SIG-M5 (cell line): ENCODE measurements around the gene THUMPD2.

Experiments used
- DNase-seq: peaks from one replicate; lab custom pipeline; 2025; lab: John Stamatoyannopoulos, UW

The THUMPD2 gene

DNA sequence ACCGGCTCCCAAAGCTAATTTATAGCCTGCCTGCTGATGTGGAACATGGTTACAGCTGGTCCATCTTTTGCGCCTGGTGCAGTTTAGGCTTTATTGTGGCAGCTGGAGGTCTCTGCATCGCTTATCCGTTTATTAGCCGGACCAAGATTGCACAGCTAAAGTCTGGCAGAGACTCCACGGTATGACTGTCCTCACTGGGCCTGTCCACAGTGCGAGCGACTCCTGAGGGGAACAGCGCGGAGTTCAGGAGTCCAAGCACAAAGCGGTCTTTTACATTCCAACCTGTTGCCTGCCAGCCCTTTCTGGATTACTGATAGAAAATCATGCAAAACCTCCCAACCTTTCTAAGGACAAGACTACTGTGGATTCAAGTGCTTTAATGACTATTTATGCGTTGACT, 62.0 kb downstream of the THUMPD2 start:
- DNase-seq, result no peak

- DNase-seq, result no peak
These were observed 63.2 kb downstream of the THUMPD2 start for GRCh38 chr2:39715822-39716221.

DNA sequence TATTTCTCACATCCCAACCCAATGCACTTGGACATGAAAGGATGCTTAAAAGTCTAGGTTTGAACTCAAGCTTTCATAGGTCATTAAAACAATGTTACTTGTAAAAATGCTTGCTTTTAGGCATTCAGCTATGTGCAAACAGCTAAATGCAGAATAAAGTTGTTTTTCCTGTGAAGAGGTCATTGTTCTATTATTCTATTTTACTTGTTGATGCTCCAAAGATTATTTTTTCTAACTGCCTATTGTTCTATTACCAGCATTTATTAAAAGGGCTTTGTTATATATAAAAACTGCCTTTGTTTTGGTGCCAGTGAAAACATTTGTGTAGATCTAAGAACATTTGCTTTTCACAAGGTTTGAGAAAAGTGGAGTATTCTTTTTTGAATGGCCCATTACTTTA, 64.0 kb downstream of the THUMPD2 start:
- DNase-seq, result no peak

DNA sequence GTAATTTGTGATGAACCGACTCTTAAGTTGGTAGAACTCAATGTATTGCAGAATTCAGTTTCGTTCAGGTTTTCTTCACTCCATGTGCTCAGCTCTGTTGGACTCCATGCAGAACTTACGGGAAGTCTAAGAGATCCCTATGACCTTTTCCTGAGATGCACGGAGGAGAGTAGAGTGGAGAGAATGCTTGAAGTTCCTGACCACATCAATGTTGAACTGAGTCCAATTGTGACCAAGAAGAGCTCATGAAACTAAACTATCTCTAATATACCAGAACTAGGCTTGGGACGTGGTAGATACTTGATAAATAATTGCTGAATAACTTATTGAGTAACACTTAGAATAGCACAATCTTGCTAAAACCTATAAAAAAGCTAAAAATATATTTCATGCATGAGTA, 66.1 kb downstream of the THUMPD2 start:
- DNase-seq, result no peak

DNA sequence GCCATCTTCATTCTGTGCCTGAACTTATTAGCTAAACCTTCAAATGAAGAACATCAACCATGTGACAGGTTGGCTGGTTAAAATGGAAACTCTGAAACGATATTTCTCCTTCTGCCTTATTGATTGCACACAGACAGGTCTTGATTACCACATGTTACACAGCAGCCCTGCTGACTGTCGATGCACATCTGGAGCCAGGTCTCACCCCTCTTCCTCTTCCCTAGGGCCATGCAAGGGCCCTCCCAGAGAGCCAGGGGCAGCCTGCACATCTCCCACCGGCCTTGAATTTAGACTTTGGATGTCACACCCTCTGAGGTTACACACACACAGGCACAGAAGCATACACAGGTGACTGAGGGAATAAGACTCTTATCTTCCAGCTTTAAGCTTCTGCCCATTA, 68.3 kb downstream of the THUMPD2 start:
- DNase-seq, result no peak

DNA sequence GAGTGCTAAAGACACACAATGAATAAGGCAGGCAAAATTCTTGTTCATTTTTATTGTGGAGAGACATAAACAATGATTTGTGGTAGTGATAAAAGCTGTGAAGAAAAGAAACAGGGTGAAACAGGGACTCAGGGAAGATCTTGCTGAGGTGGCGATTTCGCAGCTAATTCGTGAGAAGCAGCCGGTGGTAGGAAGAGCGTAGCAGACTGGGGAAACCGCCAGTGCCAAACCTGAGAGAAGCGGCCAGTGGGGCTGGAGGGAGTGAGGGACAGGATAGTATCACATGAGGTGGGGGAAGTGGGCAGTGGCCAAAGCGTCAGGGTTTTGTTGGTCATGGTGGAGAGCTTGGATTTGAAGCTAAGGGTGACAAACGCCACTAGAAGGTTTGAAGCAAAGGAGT, 71.1 kb downstream of the THUMPD2 start:
- no peak for DNase-seq

DNA sequence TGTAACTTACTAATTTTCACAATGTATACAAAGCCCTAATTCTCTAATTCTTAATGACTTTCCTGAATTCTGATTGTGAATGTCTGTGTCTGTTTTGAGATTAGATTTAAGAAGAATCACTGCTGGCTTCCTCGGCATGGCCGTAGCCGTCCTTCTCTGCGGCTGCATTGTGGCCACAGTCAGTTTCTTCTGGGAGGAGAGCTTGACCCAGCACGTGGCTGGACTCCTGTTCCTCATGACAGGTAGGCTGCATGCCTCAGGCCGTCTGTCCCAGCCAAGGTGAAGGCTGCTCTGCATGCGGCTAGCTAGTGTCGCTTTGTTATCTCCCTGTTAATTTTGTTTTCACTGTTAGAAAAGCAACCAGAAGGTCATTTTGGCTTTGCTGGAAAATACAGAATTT, 72.1 kb downstream of the THUMPD2 start:
- no peak for DNase-seq

GRCh38 chr2:39706312-39706711, 72.7 kb downstream of the THUMPD2 start:
- no peak for DNase-seq

- no peak for DNase-seq
These were observed 73.4 kb downstream of the THUMPD2 start for GRCh38 chr2:39705638-39706037.

- no peak for DNase-seq
These were observed 74.5 kb downstream of the THUMPD2 start for GRCh38 chr2:39704540-39704939.

DNA sequence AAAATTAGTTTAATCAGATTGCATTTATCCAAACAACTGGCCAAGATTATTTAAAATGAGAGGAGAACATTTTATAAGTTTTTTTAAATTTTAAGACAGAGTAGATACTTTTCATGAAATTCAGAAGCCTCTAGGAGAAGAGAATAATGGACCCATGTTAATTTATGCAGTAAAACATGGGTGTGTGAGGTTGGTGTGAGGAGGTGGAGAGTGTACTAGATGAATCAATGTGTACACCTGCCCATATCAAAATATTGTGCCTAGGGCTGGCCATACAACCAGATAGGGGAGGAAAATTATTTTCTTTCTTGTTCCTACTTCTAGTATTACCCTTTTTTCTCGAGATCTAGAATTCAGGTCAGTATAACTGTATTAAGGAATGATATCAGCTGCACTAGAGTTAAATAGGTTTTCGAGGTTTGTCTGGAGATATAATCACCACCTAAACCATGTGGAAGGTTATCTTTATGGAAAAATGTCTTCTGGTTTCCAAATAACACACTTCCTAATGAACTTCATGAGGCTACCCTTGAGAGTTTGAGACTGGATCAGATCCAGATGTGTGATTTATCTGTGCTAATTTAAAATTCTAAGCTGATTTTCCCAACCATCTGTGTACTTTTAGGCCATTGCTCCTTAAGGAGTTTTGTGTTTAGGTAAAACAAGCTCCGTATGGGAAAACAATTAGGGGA, 75.7 kb downstream of the THUMPD2 start:
- no peak for DNase-seq

GRCh38 chr2:39701137-39701536, 77.9 kb downstream of the THUMPD2 start:
- DNase-seq, result no peak

- no peak for DNase-seq
These were observed 81.6 kb downstream of the THUMPD2 start for GRCh38 chr2:39697454-39697853.

GRCh38 chr2:39696838-39697237, 82.2 kb downstream of the THUMPD2 start:
- no peak for DNase-seq

DNA sequence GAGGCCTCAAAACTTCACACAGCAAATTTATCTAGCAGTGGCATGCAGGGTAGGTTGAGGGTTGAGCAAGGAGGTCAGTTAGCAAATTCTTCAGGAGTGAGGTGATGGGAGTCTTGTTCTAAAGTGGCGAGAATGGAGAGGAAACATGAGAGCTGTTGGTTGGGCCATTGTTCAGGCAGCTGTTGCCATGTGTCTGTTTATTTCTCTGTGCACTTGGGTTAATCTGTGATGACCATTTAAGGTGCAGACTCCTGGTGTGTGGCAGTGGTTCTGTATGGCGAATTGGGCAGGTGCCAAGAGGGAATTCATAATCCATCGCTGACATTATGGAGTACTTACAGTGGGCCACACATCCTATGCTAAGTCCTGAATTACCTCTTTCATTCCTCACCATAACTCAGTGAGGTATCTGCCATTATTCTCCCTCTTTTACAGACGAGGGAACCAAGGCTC, 82.9 kb downstream of the THUMPD2 start:
- no peak for DNase-seq

DNA sequence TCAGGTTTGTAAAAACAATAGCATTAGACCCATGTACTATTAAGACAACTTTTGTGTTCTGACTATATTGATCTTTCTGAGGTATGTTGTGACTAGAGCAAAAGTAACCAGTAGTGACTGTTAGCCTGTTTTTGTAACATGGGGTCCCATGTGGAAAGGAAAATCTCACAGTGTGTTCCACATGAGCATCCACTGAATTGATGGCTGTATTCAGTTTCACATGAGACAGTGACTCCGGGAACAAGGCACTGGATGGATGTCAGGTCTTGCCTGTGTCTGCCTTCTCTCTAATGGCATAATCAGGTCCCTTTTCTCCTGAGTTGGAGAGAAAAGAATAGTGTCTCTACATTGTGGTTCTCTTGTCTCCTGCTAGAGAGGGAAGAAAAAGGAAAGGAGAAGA, 85.8 kb downstream of the THUMPD2 start:
- no peak for DNase-seq

DNA sequence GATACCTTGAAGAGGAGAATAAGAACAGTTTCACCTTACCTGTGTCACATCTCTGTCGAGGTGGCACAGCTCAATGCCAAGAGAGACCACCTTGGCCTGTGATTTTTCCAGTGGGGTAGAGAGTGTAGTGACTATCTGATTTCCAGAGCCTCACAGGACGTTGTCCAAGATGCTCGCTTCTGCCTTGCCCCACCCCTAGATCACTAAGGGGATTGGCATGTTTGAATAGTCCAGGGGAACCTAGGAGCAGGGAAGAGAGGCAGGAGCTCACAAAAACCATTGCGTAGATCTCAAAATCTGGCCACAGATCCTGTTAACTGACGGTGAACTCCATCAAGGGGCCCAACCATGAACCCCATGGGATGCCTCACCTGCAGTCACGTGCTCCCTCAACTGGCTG, 89.2 kb downstream of the THUMPD2 start:
- no peak for DNase-seq

- no peak for DNase-seq
These were observed 89.7 kb downstream of the THUMPD2 start for GRCh38 chr2:39689272-39689841.

- no peak for DNase-seq
These were observed 90.9 kb downstream of the THUMPD2 start for GRCh38 chr2:39688181-39688580.

GRCh38 chr2:39686456-39686855, 92.6 kb downstream of the THUMPD2 start:
- no peak for DNase-seq
